GM23338 (cell line): ENCODE results near the gene KCNMA1. TPM values are rescaled to one million over a fixed set of nuclear protein-coding genes. Genes with fewer than 3 reads are reported as not detected.

Experiments
- ATAC-seq: fragments of 200-7000 bp; cut with Tn5 transposase; 3 replicates; pipeline ENCODE4 v1.9.1; 2020
- DNase-seq: peaks from one replicate; pipeline ENCODE4 v3.0.0-alpha.2; 2015; ENCODE audit warnings: low spot score
- H2AFZ ChIP-seq: fragments of 200-600 bp; sonication (generic); 2 replicates; pipeline ENCODE4 v1.8.0; 2016; ENCODE audit warnings: antibody characterized with exemption, mild to moderate bottlenecking, moderate library complexity
- H3F3A ChIP-seq: fragments of 200-600 bp; sonication (generic); replicated peaks from 2 replicates; pipeline ENCODE4 v1.8.0; 2017; ENCODE audit warnings: antibody characterized with exemption, mixed run types, low read depth
- H3K27ac ChIP-seq: fragments of 200-600 bp; sonication (generic); 2 replicates; pipeline ENCODE4 v1.6.1; 2016; ENCODE audit warnings: low read depth
- H3K27me3 ChIP-seq: fragments of 200-600 bp; sonication (generic); 2 replicates; pipeline ENCODE4 v1.8.0; 2016; ENCODE audit warnings: mild to moderate bottlenecking, mixed run types, moderate library complexity; ENCODE audit not compliant: insufficient read depth
- H3K36me3 ChIP-seq: fragments of 200-600 bp; sonication (generic); 2 replicates; pipeline ENCODE4 v1.8.0; 2016; ENCODE audit warnings: mild to moderate bottlenecking; ENCODE audit not compliant: insufficient read depth
- H3K4me1 ChIP-seq: fragments of 200-600 bp; sonication (generic); 2 replicates; pipeline ENCODE4 v1.8.0; 2016; ENCODE audit warnings: mild to moderate bottlenecking, moderate library complexity; ENCODE audit not compliant: insufficient read depth
- H3K4me2 ChIP-seq: fragments of 200-600 bp; sonication (generic); 2 replicates; pipeline ENCODE4 v1.7.1; 2017; ENCODE audit warnings: mixed run types
- H3K4me3 ChIP-seq: fragments of 200-600 bp; sonication (generic); 2 replicates; pipeline ENCODE4 v1.6.1; 2016; ENCODE audit warnings: mixed run types
- H3K79me2 ChIP-seq: fragments of 200-600 bp; sonication (generic); replicated peaks from 2 replicates; pipeline ENCODE4 v1.8.0; 2017; ENCODE audit warnings: mild to moderate bottlenecking; ENCODE audit not compliant: insufficient read depth
- H3K9me2 ChIP-seq: fragments of 200-600 bp; sonication (generic); 2 replicates; pipeline ENCODE4 v1.8.0; 2017; ENCODE audit not compliant: insufficient read depth
- H4K20me1 ChIP-seq: fragments of 200-600 bp; sonication (generic); replicated peaks from 2 replicates; pipeline ENCODE4 v1.8.0; 2017; ENCODE audit warnings: mild to moderate bottlenecking; ENCODE audit not compliant: insufficient read depth
- H3K27ac Mint-ChIP-seq: 2 replicates; pipeline ENCODE4 v1.8.0; 2020; ENCODE audit warnings: inconsistent platforms, mild to moderate bottlenecking, moderate library complexity, mixed read lengths
- H3K27me3 Mint-ChIP-seq: 3 replicates; pipeline ENCODE4 v1.8.0; 2022; ENCODE audit warnings: low read depth, mild to moderate bottlenecking, moderate library complexity, mixed read lengths, inconsistent platforms; ENCODE audit not compliant: insufficient read depth, poor library complexity
- H3K36me3 Mint-ChIP-seq: 3 replicates; pipeline ENCODE4 v1.8.0; 2021; ENCODE audit warnings: low read depth, mild to moderate bottlenecking, inconsistent platforms, moderate library complexity, mixed read lengths
- H3K4me1 Mint-ChIP-seq: 3 replicates; pipeline ENCODE4 v1.8.0; 2020; ENCODE audit warnings: mild to moderate bottlenecking, inconsistent platforms, mixed read lengths
- H3K4me3 Mint-ChIP-seq: 3 replicates; pipeline ENCODE4 v1.8.0; 2021; ENCODE audit warnings: moderate library complexity, mild to moderate bottlenecking, inconsistent platforms, mixed read lengths
- H3K9me3 Mint-ChIP-seq: 3 replicates; pipeline ENCODE4 v1.8.0; 2020; ENCODE audit warnings: moderate library complexity, mild to moderate bottlenecking, inconsistent platforms, mixed read lengths
- CREB1 ChIP-seq: fragments of 250-450 bp; sonication (Bioruptor Pico); IDR thresholded peaks from 2 replicates; pipeline ENCODE4 v1.5.0; 2020; ENCODE audit warnings: low read depth, mild to moderate bottlenecking, moderate library complexity
- EZH2 ChIP-seq: fragments of 200-600 bp; sonication (generic); IDR thresholded peaks from one replicate; pipeline ENCODE4 v1.8.0; 2017; ENCODE audit warnings: antibody characterized with exemption, mild to moderate bottlenecking, low read depth; ENCODE audit not compliant: unreplicated experiment
- NANOG ChIP-seq: IDR thresholded peaks from 2 replicates; pipeline ENCODE4 v1.6.1; 2016; ENCODE audit warnings: antibody characterized with exemption, borderline replicate concordance
- POLR2AphosphoS5 ChIP-seq: IDR thresholded peaks from 2 replicates; pipeline ENCODE4 v1.6.1; 2016; ENCODE audit warnings: antibody characterized with exemption, low read depth
- STAT1 ChIP-seq: IDR thresholded peaks from one replicate; pipeline ENCODE4 v1.6.1; 2016; ENCODE audit warnings: antibody characterized with exemption; ENCODE audit not compliant: unreplicated experiment
- ZNF114 ChIP-seq: fragments of 250-450 bp; sonication (Bioruptor Pico); IDR thresholded peaks from 2 replicates; pipeline ENCODE4 v1.5.0; 2020; ENCODE audit warnings: mild to moderate bottlenecking, moderate library complexity
- ZNF331 ChIP-seq: fragments of 250-450 bp; sonication (Bioruptor Pico); IDR thresholded peaks from 2 replicates; pipeline ENCODE4 v1.5.0; 2020; ENCODE audit warnings: low read depth, mild to moderate bottlenecking, moderate library complexity
- polyA plus RNA-seq: library from polyadenylated mRNA; unstranded; fragments of >200 nt; fragmentation: Nextera tagmentation; extraction: Ambion mirVana; gene quantifications from 2 replicates; pipeline ENCODE4 v1.2.1, GENCODE V29; 2016
- total RNA-seq: library from RNA; depleted of rRNA; stranded (reverse); fragments of >200 nt; shearing (Covaris generic); gene quantifications from 2 replicates; pipeline ENCODE4 v1.2.3, GENCODE V29; 2014
- TF ChIP-seq, protein P1 (sequence below), 2 experiments: fragments of 200-600 bp in 1 of 2; sonication (generic) in 1 of 2; conservative IDR thresholded peaks; 2 replicates each; pipeline versions ENCODE4 v1.5.1 to v1.6.1; 2016 to 2017; ENCODE audit warnings: antibody characterized with exemption in 2 of 2, low read depth in 2 of 2, mild to moderate bottlenecking in 2 of 2, moderate library complexity in 1 of 2
- TF ChIP-seq, protein P2 (sequence below): fragments of 250-450 bp; sonication (Bioruptor Pico); IDR thresholded peaks from 2 replicates; pipeline ENCODE4 v1.5.0; 2020; ENCODE audit warnings: mild to moderate bottlenecking, moderate library complexity

KCNMA1 gene
- total and polyA plus RNA-seq, 2 experiments from 2014 or later, result 8.2 to 9.0 TPM

DNA sequence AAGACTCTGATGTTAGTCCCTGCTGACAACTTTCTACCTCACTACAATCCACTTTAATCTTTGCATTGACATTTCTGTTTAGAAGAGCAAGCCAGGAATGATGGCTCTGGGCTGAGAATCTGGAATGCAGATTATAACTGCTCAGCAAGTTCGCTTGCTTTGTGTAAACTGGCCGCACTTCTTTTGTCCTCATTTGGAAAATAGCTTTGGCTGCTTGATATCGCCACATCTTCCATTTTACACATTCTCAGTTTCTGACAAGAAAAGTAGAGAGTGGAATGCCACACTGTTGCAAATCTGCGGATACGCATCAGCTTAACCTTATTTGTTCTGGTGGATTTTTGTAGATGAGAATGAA, 429.8 kb downstream of the KCNMA1 start:
- Histone ChIP-seq H3K9me2 (no peaks in the 10 kb centered on the region), H3F3A (no peaks in the 10 kb centered on the region), H3K27me3 (no peaks in the 10 kb centered on the region), H3K79me2 (no peaks in the 10 kb centered on the region), H3K4me2 (no peak overlapping the region), H4K20me1 (no peaks in the 10 kb centered on the region), H3K36me3 (no peaks in the 10 kb centered on the region), H3K4me1 (peaks cover 3% of the 10 kb centered on the region; the same call in 1 of the 2 replicates), H3K27ac (no peak overlapping the region), H2AFZ (no peak overlapping the region), H3K4me3 (no peak overlapping the region)
- Mint-ChIP-seq H3K27ac (no peak overlapping the region), H3K36me3 (no peaks in the 10 kb centered on the region), H3K4me1 (peaks cover 5% of the 10 kb centered on the region; the same call in 2 of the 3 replicates), H3K9me3 (peaks cover 4% of the 10 kb centered on the region; the same call in 1 of the 3 replicates), H3K4me3 (no peak overlapping the region), H3K27me3 (no peaks in the 10 kb centered on the region)
- no peak for DNase-seq
- ATAC-seq, result no peak
- TF ChIP-seq, protein P1, sequence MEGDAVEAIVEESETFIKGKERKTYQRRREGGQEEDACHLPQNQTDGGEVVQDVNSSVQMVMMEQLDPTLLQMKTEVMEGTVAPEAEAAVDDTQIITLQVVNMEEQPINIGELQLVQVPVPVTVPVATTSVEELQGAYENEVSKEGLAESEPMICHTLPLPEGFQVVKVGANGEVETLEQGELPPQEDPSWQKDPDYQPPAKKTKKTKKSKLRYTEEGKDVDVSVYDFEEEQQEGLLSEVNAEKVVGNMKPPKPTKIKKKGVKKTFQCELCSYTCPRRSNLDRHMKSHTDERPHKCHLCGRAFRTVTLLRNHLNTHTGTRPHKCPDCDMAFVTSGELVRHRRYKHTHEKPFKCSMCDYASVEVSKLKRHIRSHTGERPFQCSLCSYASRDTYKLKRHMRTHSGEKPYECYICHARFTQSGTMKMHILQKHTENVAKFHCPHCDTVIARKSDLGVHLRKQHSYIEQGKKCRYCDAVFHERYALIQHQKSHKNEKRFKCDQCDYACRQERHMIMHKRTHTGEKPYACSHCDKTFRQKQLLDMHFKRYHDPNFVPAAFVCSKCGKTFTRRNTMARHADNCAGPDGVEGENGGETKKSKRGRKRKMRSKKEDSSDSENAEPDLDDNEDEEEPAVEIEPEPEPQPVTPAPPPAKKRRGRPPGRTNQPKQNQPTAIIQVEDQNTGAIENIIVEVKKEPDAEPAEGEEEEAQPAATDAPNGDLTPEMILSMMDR (conservative IDR thresholded peaks at IDR 0.05; ENCODE audit: low read depth in 2 of 2), result no peak
- TF ChIP-seq EZH2 (no peak), NANOG (no peak), STAT1 (no peak), ZNF331 (no peak), POLR2AphosphoS5 (no peak), CREB1 (CRISPR knock-in tag) (no peak), ZNF114 (CRISPR knock-in tag) (no peak)
- TF ChIP-seq, protein P2, sequence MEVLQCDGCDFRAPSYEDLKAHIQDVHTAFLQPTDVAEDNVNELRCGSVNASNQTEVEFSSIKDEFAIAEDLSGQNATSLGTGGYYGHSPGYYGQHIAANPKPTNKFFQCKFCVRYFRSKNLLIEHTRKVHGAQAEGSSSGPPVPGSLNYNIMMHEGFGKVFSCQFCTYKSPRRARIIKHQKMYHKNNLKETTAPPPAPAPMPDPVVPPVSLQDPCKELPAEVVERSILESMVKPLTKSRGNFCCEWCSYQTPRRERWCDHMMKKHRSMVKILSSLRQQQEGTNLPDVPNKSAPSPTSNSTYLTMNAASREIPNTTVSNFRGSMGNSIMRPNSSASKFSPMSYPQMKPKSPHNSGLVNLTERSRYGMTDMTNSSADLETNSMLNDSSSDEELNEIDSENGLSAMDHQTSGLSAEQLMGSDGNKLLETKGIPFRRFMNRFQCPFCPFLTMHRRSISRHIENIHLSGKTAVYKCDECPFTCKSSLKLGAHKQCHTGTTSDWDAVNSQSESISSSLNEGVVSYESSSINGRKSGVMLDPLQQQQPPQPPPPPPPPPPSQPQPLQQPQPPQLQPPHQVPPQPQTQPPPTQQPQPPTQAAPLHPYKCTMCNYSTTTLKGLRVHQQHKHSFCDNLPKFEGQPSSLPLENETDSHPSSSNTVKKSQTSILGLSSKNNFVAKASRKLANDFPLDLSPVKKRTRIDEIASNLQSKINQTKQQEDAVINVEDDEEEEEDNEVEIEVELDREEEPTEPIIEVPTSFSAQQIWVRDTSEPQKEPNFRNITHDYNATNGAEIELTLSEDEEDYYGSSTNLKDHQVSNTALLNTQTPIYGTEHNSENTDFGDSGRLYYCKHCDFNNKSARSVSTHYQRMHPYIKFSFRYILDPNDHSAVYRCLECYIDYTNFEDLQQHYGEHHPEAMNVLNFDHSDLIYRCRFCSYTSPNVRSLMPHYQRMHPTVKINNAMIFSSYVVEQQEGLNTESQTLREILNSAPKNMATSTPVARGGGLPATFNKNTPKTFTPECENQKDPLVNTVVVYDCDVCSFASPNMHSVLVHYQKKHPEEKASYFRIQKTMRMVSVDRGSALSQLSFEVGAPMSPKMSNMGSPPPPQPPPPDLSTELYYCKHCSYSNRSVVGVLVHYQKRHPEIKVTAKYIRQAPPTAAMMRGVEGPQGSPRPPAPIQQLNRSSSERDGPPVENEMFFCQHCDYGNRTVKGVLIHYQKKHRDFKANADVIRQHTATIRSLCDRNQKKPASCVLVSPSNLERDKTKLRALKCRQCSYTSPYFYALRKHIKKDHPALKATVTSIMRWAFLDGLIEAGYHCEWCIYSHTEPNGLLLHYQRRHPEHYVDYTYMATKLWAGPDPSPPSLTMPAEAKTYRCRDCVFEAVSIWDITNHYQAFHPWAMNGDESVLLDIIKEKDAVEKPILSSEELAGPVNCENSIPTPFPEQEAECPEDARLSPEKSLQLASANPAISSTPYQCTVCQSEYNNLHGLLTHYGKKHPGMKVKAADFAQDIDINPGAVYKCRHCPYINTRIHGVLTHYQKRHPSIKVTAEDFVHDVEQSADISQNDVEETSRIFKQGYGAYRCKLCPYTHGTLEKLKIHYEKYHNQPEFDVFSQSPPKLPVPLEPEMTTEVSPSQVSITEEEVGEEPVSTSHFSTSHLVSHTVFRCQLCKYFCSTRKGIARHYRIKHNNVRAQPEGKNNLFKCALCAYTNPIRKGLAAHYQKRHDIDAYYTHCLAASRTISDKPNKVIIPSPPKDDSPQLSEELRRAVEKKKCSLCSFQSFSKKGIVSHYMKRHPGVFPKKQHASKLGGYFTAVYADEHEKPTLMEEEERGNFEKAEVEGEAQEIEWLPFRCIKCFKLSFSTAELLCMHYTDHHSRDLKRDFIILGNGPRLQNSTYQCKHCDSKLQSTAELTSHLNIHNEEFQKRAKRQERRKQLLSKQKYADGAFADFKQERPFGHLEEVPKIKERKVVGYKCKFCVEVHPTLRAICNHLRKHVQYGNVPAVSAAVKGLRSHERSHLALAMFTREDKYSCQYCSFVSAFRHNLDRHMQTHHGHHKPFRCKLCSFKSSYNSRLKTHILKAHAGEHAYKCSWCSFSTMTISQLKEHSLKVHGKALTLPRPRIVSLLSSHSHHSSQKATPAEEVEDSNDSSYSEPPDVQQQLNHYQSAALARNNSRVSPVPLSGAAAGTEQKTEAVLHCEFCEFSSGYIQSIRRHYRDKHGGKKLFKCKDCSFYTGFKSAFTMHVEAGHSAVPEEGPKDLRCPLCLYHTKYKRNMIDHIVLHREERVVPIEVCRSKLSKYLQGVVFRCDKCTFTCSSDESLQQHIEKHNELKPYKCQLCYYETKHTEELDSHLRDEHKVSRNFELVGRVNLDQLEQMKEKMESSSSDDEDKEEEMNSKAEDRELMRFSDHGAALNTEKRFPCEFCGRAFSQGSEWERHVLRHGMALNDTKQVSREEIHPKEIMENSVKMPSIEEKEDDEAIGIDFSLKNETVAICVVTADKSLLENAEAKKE (CRISPR knock-in tag), result no peak
